GM19023 (cell line): ENCODE data around the gene MPP2.
"Not testable (repeated sequence)": the region's sequence is repeated elsewhere in the genome, so short reads cannot be mapped to it uniquely, and the experiment has no call there.

ENCODE experiments used
- ATAC-seq: cut with Tn5 transposase; IDR thresholded peaks from one replicate; pipeline ENCODE4 v1.9.1; 2021; ENCODE audit warnings: mild to moderate bottlenecking, moderate library complexity; ENCODE audit not compliant: unreplicated experiment

The MPP2 gene

GRCh38 chr17:43907425-43907981, at the start of gene MPP2:
TSS of gene MPP2 (minus strand) at chr17:43907536. CDS start at chr17:43904460, 3,076 bp downstream.
- no peak for ATAC-seq

- ATAC-seq, result no peak
These were observed 48.9 kb upstream of the MPP2 start for GRCh38 chr17:43956222-43956621.

DNA sequence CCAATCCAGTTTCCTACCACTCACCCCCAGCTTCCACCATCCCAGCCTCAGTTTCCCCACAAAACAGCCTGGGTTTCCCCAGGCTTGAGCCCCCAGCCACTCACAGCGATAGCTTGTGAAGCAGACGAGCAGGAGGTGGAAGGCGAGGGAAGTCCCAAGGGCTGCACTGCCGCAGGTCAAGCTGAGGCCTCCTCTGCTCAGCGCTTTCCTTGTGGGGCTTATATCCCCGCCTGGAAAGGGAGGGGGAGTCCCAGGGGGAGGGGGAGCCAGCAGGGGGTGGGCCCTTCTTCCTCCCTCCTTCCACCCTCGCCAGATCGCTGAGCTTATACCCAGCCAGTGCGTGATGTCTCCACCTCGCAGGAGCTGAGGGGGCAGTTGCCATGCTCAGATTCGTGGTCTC, 46.4 kb upstream of the MPP2 start, which contains the start of gene PYY:
Gene PYY (minus strand): TSS at position 195 of the 400 bp plus-strand sequence. CDS start 457 bp downstream, outside the sequence.
- no peak for ATAC-seq

GRCh38 chr17:43952724-43953666, 45.7 kb upstream of the MPP2 start:
- no peak for ATAC-seq

DNA sequence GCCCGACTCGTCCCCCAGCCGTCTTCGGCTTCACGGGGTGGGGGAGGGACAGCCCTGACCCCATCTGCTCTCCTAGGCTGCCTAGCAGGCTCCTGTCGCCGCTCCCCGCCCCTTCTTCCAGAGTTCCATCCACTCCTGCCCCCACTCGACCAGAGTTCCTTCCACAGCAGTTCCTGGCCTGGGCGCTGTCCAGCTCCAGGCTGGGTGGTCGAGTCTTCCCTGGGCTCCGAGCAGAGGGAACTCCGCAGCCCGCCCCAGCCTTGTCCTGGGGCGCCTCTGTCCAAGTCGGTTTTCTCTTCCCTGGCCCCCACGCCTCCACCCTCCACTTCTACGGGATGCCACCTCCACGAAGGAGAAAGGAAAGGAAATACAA, 45.0 kb upstream of the MPP2 start:
- no peak for ATAC-seq

- ATAC-seq, result no peak
These were observed 44.4 kb upstream of the MPP2 start for GRCh38 chr17:43951750-43952149.

GRCh38 chr17:43950554-43950953, 43.2 kb upstream of the MPP2 start:
- no peak for ATAC-seq

GRCh38 chr17:43949781-43950180, 42.4 kb upstream of the MPP2 start:
- ATAC-seq, result no peak

DNA sequence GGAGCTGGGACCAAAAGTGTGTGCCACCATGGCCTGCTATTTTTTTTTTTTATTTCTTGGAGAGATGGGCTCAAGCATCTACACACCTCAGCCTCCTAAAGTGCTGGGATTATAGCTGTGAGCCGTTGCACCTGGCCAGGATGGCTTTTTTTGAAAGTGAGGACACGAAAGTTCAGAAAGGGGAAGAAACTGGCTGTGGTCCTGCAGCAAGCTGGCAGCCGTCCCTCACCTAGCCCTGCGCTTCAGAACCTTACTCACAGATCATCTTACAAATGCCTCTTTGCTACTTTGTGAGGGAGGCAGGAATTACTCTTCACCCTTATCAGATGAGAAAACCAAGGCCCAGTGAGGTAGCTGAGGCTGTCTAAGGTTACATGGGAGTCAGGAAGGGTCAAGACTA, 39.4 kb upstream of the MPP2 start:
- no peak for ATAC-seq

DNA sequence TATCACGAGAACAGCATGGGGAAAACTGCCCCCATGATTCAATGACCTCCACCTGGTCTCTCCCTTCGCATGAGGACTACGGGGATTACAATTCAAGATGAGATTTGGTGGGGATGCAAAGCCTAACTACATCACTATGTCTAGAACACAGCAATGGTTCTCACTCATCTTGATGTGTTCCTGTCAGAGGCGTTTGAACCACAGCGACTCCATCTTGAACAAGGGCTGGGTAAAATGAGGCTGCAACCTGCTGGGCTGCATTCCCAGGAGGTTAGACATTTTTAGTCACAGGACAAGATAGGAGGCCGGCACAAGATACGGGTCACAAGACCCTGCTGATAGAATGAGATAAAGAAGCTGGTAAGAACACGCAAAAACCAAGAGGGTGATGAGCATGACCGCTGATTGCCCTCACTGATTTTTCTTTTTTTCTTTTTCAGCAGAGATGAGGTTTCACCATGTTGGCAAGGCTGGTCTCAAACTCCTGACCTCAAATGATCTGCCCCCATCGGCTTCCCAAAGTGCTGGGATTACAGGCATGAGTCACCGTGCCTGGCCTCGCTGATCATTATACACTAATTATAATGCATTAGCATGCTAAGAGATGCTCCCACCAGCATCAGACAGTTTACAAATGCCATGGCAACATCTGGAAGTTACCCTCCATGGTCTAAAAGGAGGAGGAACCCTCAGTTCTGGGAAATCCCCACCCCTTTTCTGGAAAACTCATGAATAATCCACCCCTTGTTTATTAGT, 37.9 kb upstream of the MPP2 start:
- ATAC-seq, result no peak

GRCh38 chr17:43942051-43942685, 34.8 kb upstream of the MPP2 start, which contains the start of gene PPY:
TSS of gene PPY (minus strand) at chr17:43942476. CDS start at chr17:43941654, 822 bp downstream.
- ATAC-seq, result no peak

DNA sequence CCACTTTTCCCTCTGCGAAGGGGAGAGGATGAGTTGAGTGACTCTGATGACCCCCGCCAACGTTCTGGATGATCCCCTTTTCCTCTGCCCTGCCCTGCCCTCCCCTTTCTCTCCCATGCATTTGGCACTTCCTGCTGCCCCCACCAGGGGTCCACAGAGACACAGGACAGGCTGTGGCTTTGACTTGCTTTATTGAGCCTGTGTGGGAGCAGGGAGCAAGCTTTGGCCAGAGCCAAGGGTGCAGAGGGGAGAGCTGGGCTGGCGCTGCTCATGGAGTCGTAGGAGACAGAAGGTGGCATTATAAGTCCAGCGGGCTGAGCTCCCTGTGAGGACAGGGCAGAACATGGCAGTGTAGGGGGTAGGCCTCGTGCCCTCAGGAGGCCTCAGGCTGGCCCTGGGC, 33.3 kb upstream of the MPP2 start:
- no peak for ATAC-seq

GRCh38 chr17:43939886-43940285, 32.5 kb upstream of the MPP2 start:
- no peak for ATAC-seq

DNA sequence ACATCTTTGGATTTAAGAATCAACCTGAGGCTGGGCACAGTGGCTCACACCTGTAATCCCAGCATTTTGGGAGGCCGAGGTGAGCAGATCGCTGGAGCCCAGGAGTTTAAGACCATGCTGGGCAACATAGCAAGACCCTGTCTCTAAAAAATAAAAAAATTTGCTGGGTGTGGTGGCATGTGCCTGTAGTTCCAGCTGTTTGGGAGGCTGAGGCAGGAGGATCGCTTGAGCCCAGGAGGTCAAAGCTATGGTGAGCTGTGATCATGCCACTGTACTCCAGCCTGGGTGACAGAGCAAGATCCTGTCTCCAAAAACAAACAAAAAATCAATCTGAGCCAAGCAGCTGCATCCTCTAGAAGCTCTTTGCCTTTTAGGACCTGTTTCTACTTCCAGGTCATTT, 32.1 kb upstream of the MPP2 start:
- not testable (repeated sequence) for ATAC-seq

DNA sequence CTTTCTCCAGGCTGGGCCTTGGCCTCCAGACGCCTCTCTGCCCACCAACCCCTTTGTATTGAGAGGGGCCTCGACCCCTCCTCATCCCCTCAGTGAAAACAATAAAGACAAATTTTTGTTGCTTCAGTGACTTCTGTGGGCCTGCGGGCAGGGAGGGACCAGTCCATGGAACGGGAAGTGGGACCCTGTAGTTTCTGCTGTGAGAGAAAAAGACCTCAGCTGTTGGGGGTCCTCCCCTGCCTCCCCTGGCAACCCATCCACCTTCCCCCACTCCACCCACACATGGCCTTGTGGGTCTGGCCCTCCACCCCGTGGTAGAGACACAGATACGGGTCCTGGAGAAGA, 31.5 kb upstream of the MPP2 start:
- ATAC-seq, result no peak

DNA sequence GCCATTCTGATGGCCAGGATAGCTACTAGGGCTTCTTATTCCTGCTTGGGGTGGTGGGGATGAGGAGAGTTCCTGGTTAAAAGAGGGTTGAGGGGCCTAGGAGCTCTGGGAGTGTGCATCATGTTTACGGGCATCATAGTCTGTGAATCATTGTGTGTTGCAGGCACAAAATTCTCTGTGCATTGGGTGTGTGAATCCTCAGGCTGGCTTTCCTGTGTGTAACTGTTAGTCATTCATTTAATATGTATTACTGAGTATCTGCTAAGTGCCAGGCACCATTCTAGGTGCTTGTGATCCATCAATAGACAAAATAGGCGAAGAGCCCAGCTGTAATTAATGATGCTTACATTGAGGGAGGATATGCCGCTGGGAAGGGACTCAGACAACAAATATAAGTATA, 29.1 kb upstream of the MPP2 start:
- no peak for ATAC-seq

DNA sequence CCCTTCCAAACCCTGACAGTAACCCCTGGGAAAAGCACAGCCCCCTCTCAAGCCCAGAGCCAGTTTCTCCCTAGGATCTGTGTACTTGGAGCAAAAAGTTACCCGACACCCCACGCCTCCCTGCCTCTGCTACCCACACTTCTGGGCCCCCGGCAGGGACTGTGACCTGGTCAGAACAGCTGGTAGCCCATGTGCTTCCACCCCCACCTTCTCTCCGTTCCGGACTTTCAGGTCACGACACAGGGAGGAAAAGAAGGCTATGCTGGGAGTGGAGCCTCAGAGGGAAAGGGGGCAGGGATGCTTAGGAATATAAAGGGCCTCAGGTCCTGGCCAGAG, 28.6 kb upstream of the MPP2 start:
- ATAC-seq, result no peak

DNA sequence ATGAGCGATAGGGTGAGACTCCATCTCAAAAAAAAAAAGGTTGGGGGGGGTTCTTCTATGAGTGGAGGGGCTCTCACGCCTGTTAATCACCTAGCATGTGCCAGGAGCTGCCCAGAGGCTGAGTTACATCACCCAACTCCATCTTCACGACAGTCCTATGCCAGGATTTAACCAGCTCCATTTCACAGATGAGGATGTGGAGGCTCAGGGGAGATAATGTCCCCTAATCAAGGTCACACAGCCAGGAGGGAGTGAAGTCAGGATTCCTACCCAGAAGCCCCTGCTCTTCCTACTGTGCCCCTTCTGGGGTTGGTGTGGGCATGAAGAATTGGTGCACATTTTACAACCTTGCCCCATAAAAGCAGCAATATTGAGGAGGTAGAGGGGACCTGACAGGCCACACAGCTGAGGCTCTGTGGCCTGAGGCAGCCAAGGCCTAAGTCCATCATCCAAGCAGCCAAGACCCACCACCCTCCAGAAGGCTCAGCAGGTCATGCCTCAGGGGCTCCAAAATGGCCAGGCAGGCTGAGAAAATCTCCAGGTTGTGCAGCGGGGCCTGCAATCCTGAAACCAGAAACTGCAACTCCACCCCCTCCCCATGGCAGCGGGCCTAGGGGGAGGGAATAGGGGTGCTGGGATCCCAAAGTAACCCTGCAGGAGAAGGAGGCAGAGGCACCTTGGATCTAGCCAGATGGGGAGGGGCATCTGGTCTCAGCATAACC, 28.0 kb upstream of the MPP2 start:
- ATAC-seq, result no peak

- no peak for ATAC-seq
These were observed 25.6 kb upstream of the MPP2 start for GRCh38 chr17:43932923-43933322.

DNA sequence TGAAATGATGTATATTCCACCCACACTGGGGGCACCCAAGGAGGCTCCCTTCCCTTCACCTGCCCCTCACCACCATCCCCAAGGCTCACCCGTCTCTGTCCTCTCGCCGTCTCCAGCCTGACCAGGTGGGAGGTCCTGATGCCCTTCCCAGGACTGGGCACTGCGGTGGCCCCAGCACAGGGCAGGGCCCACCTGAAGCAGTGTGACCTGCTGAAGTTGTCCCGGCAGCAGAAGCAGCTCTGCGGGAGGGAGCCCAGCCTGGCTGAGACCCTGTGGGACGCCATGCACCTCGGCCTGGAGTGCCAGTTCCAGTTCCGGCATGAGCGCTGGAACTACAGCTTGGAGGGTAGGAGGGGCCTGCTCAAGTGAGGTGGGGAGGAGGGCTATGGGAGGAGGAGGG, 25.0 kb upstream of the MPP2 start:
- ATAC-seq, result no peak
